Activated CD8-positive, alpha-beta memory T cell treated with anti-CD3 and anti-CD28 coated beads, Interleukin-2, amount 50 U/mL, for 24 hours (primary cell): ENCODE results near the gene PPP4R4.

Source experiments
- DNase-seq: peaks from one replicate; pipeline ENCODE4 v3.0.0-alpha.2; 2020; ENCODE audit errors: extremely low read depth

PPP4R4 gene

GRCh38 chr14:94307410-94307992 lies 133.4 kb downstream of the PPP4R4 start:
- no peak for DNase-seq

- no peak for DNase-seq
These were observed 135.6 kb downstream of the PPP4R4 start for GRCh38 chr14:94309721-94310120.

- DNase-seq, result no peak
These were observed 136.1 kb downstream of the PPP4R4 start for GRCh38 chr14:94310248-94310647.

GRCh38 chr14:94312481-94313246 lies 138.5 kb downstream of the PPP4R4 start:
- no peak for DNase-seq

GRCh38 chr14:94313991-94314655 lies 140.0 kb downstream of the PPP4R4 start:
- DNase-seq, result no peak

- no peak for DNase-seq
These were observed 140.8 kb downstream of the PPP4R4 start for GRCh38 chr14:94314890-94315289.

GRCh38 chr14:94316692-94317091 lies 142.6 kb downstream of the PPP4R4 start:
- DNase-seq, result no peak

GRCh38 chr14:94317259-94317658 lies 143.1 kb downstream of the PPP4R4 start:
- no peak for DNase-seq

- no peak for DNase-seq
These were observed 146.1 kb downstream of the PPP4R4 start for GRCh38 chr14:94320243-94320642.

- DNase-seq, result no peak
These were observed 147.5 kb downstream of the PPP4R4 start for GRCh38 chr14:94321421-94322271.

- no peak for DNase-seq
These were observed 148.8 kb downstream of the PPP4R4 start, which contains the start of gene SERPINA6 for GRCh38 chr14:94322648-94323570. TSS of gene SERPINA6 (minus strand) at chr14:94323336. CDS start at chr14:94314648, 8,688 bp downstream.

- no peak for DNase-seq
These were observed 154.1 kb downstream of the PPP4R4 start for GRCh38 chr14:94328196-94328595.
